IgD-negative memory B cell (primary cell): Measurements from ENCODE around the gene KRTAP20-4. TPM values are rescaled to one million over a fixed set of nuclear protein-coding genes. Genes with fewer than 3 reads are reported as not detected.

Experiments
- H3K27ac Mint-ChIP-seq, 3 donors: one replicate each; pipeline ENCODE4 v1.8.0; 2020 to 2022; ENCODE audit warnings: mild to moderate bottlenecking in 3 of 3, mixed read lengths in 3 of 3, moderate library complexity in 1 of 3
- H3K27me3 Mint-ChIP-seq: one replicate; pipeline ENCODE4 v1.8.0; 2021; ENCODE audit warnings: mixed read lengths
- H3K36me3 Mint-ChIP-seq: one replicate; pipeline ENCODE4 v1.8.0; 2020; ENCODE audit warnings: mild to moderate bottlenecking, mixed read lengths
- H3K4me1 Mint-ChIP-seq, 3 donors: one replicate each; pipeline ENCODE4 v1.8.0; 2020 to 2022; ENCODE audit warnings: mixed read lengths in 3 of 3, mild to moderate bottlenecking in 1 of 3
- H3K4me3 Mint-ChIP-seq, 4 donors: one replicate each; pipeline ENCODE4 v1.8.0; 2020 to 2022; ENCODE audit warnings: mild to moderate bottlenecking in 4 of 4, mixed read lengths in 4 of 4, moderate library complexity in 3 of 4
- H3K9me3 Mint-ChIP-seq, 3 donors: one replicate each; pipeline ENCODE4 v1.8.0; 2020 to 2021; ENCODE audit warnings: mixed read lengths in 3 of 3, mild to moderate bottlenecking in 1 of 3
- polyA plus RNA-seq: library from polyadenylated mRNA; unstranded; fragments of 300-500 nt; fragmentation: Illumina TruSeq; gene quantifications from one replicate; pipeline ENCODE4 v1.2.3, GENCODE V29; 2021

KRTAP20-4 gene
- polyA plus RNA-seq: not detected

DNA sequence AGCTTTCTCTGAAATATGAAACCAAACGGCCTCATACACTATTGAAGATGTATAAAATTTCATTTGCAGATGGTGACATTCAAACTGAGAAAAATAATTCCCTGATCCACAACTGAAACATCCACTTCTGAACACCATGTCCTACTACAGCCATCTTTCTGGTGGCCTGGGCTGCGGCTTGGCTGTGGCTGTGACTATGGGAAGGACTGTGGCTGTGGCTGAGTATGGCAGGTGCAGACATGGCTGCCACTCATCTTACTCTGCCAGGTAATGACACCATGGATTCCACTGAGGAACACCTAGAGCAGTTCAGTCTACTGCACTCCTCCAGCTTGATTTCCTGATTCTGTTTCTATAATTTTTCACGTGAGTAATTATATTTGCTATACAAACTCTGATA lies at the start of gene KRTAP20-4:
KRTAP20-4 (plus strand) TSS at position 106 of the 400 bp plus-strand sequence.
- Mint-ChIP-seq H3K27me3 (no peaks in the 10 kb centered on the region), H3K4me1 (peaks cover 0 to 2% (median 0%) of the 10 kb centered on the region in 3 donors), H3K9me3 (peaks cover 0 to 6% (median 2%) of the 10 kb centered on the region in 3 donors), H3K4me3 (no peak within 1 kb of the TSS), H3K36me3 (no peaks in the 10 kb centered on the region), H3K27ac (peak within 1 kb of the TSS in 1 of 3 donors; percentile 17)

DNA sequence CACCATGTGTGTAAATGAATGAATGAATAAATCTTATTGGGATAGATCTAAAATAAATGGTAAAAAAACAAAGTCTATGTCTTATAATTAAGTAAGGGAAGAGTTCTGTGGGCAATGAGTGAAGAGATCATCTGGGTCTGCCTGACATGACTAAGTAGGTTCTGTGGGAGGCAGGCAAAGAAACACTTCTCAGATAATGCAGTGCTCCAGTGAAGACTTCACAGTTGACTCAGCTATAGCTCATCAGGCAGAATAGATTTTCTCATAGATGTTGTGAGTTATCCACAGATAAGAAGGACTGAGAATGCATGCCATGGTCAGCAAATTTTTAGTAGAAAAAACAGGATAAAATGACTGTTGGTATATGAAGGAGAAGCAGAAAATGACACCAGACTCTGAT lies 42.7 kb upstream of the KRTAP20-4 start:
- peaks cover 1 to 7% (median 2%) of the 10 kb centered on the region in 3 donors for H3K9me3 Mint-ChIP-seq
- H3K36me3 Mint-ChIP-seq: no peaks in the 10 kb centered on the region
- H3K27ac Mint-ChIP-seq: no peak overlapping the region
- H3K27me3 Mint-ChIP-seq: no peaks in the 10 kb centered on the region
- no peak overlapping the region for H3K4me3 Mint-ChIP-seq
- H3K4me1 Mint-ChIP-seq: no peaks in the 10 kb centered on the region

DNA sequence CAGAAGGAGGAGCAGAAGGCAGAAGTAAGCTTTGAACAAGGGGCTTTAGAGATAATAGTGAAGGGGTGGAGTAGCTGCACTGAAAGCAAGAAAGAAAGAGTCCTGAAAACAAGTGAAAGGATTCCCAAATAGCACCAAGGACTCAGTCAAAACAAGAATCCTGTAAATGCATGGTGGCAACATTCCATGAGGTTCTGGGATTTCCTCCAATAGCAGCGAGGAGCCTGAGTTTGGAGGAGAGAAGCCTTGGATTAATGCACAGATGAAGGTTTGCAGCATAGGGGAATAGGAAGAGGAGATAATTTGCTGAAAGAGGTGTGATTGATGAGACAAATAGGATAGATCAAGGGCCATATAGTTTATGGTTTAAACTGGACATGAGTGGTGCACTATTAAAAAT lies 41.1 kb upstream of the KRTAP20-4 start:
- Mint-ChIP-seq H3K36me3 (no peaks in the 10 kb centered on the region), H3K27me3 (no peaks in the 10 kb centered on the region), H3K9me3 (peaks cover 2 to 12% (median 2%) of the 10 kb centered on the region in 3 donors), H3K4me3 (no peak overlapping the region), H3K27ac (no peak overlapping the region), H3K4me1 (no peaks in the 10 kb centered on the region)

DNA sequence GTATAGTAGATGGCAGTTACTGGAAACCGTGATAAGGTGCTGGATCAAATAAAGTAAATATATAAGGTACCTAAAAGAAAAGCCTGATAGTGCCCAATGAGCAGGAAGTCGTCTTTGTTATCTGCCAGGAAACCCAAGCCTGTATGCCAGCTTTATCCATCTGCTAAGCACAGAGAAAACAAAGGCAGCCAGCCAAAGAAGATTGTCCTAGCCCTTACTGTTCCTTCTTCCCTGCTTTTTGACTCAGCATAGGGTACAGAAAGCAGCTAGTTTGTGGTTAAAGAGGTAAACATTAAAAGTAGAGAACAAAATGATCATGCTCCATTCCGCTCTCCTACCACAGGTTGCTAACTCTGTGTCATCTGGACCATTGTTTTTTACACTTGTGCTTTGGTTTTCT lies 40.3 kb upstream of the KRTAP20-4 start:
- Mint-ChIP-seq H3K36me3 (no peaks in the 10 kb centered on the region), H3K4me3 (no peak overlapping the region), H3K4me1 (no peaks in the 10 kb centered on the region), H3K9me3 (peaks cover 2 to 20% (median 8%) of the 10 kb centered on the region in 3 donors), H3K27me3 (no peaks in the 10 kb centered on the region), H3K27ac (no peak overlapping the region)

- H3K36me3 Mint-ChIP-seq: no peaks in the 10 kb centered on the region
- peaks cover 2 to 18% (median 10%) of the 10 kb centered on the region in 3 donors for H3K9me3 Mint-ChIP-seq
- H3K4me3 Mint-ChIP-seq: no peak overlapping the region
- no peaks in the 10 kb centered on the region for H3K27me3 Mint-ChIP-seq
- no peaks in the 10 kb centered on the region for H3K4me1 Mint-ChIP-seq
- H3K27ac Mint-ChIP-seq: no peak overlapping the region
Observed at GRCh38 chr21:30582870-30583269, 37.6 kb upstream of the KRTAP20-4 start.

GRCh38 chr21:30590297-30590696 lies 30.1 kb upstream of the KRTAP20-4 start, which contains the start of gene KRTAP22-2:
TSS of gene KRTAP22-2 (minus strand) at chr21:30590397.
- no peaks in the 10 kb centered on the region for H3K36me3 Mint-ChIP-seq
- no peak within 1 kb of the TSS for H3K4me3 Mint-ChIP-seq
- H3K4me1 Mint-ChIP-seq: no peaks in the 10 kb centered on the region
- H3K27ac Mint-ChIP-seq: no peak within 1 kb of the TSS
- H3K27me3 Mint-ChIP-seq: no peaks in the 10 kb centered on the region
- H3K9me3 Mint-ChIP-seq: peaks cover 3 to 7% (median 5%) of the 10 kb centered on the region in 3 donors

DNA sequence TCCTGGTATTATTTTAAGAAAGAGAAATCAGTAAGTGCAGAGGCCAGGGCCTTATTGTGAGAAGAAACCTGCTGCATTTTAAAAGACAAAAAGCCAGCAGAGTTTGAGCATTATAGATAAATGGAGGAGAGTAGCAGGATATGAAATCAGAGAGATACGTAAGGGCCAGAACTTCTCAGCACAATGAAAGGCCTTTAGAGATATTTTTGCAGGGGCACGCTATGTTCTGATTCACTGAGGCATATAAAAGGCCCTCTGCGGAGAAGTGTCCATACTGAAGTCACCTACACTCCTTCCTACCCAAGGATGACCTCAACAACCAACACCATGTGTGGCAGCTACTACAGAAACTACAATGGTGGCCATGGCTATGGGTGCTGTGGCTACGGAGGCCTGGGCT lies 28.3 kb upstream of the KRTAP20-4 start, which contains the start of gene KRTAP6-3:
KRTAP6-3 (plus strand) TSS at position 301 of the 400 bp plus-strand sequence; CDS start at position 307, 6 bp downstream.
- H3K4me3 Mint-ChIP-seq: no peak within 1 kb of the TSS
- peaks cover 0 to 1% (median 0%) of the 10 kb centered on the region in 3 donors for H3K4me1 Mint-ChIP-seq
- H3K27me3 Mint-ChIP-seq: no peaks in the 10 kb centered on the region
- H3K36me3 Mint-ChIP-seq: no peaks in the 10 kb centered on the region
- peak within 1 kb of the TSS in 1 of 3 donors; percentile 57 for H3K27ac Mint-ChIP-seq
- peaks cover 3 to 9% (median 7%) of the 10 kb centered on the region in 3 donors for H3K9me3 Mint-ChIP-seq

DNA sequence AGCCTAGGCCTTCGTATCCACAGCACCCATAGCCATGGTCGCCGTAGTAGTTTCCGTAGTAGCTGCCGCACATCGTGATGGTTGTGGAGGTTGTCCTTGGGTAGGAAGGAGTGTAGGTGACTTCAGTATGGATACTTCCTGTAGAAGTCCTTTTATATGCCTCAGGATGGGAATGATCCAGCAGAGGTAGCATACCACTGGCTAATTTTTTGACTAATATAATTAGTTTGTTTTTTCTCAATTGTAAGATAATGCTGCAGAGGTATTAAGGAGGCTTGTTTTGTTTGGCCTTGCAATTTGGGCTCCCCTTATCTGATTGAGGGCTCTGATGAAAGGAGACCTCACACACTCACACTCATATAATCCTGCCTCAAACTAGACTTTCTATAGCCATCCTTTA lies 21.6 kb upstream of the KRTAP20-4 start, which contains the start of gene KRTAP6-2:
KRTAP6-2 (minus strand) TSS at position 101 of the 400 bp plus-strand sequence; CDS start at position 73, 28 bp downstream.
- no peaks in the 10 kb centered on the region for H3K27me3 Mint-ChIP-seq
- H3K36me3 Mint-ChIP-seq: no peaks in the 10 kb centered on the region
- H3K9me3 Mint-ChIP-seq: peaks cover 5 to 22% (median 6%) of the 10 kb centered on the region in 3 donors
- no peak within 1 kb of the TSS for H3K4me3 Mint-ChIP-seq
- H3K27ac Mint-ChIP-seq: no peak within 1 kb of the TSS
- H3K4me1 Mint-ChIP-seq: peaks cover 0 to 2% (median 0%) of the 10 kb centered on the region in 3 donors

DNA sequence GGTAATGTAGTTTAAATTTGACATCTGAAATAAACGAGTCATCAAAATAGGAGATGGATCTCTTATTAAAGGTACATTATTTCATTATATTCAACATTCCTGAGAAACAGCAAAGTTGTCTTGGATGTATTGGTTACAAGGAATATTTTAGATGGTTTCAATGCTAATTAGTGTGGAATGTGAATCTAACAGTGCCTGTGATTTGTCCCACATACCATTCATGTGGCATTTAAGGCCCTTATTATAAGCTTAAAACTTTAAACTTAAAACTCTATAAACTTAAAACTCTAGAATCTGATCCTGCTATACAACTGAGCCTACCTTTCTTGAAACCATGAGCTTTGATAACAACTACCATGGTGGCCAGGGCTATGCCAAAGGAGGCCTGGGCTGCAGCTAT lies 19.6 kb upstream of the KRTAP20-4 start, which contains the start of gene KRTAP22-1:
KRTAP22-1 (plus strand) TSS at position 301 of the 400 bp plus-strand sequence.
- Mint-ChIP-seq H3K36me3 (no peaks in the 10 kb centered on the region), H3K27me3 (no peaks in the 10 kb centered on the region), H3K4me1 (peaks cover 0 to 2% (median 0%) of the 10 kb centered on the region in 3 donors), H3K27ac (no peak within 1 kb of the TSS), H3K4me3 (no peak within 1 kb of the TSS), H3K9me3 (peaks cover 2 to 17% (median 5%) of the 10 kb centered on the region in 3 donors)

GRCh38 chr21:30605968-30606367 lies 14.5 kb upstream of the KRTAP20-4 start:
- H3K4me3 Mint-ChIP-seq: no peak overlapping the region
- H3K9me3 Mint-ChIP-seq: peaks cover 4 to 18% (median 16%) of the 10 kb centered on the region in 3 donors

DNA sequence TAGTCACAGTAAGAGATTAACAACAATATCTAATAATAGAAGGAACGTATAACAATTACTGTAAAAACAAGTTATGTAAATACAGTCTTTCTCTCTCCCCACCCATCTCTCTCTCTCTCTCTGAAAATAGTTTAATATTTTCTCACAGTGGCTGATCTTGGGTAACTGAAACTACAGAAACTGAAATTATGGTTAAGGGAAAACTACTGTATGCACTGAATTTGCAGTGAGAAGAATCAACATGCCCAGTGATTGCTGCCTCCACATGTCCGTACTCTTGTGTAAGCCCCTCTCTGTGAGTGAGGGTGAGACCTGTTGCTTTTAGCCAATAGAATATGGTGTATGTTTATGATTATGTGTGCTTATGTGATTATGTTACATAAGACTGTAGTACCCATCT lies 8.3 kb upstream of the KRTAP20-4 start:
- Mint-ChIP-seq H3K4me3 (no peak overlapping the region), H3K36me3 (no peaks in the 10 kb centered on the region), H3K27me3 (no peaks in the 10 kb centered on the region), H3K27ac (no peak overlapping the region), H3K9me3 (peaks cover 1 to 15% (median 9%) of the 10 kb centered on the region in 3 donors), H3K4me1 (no peaks in the 10 kb centered on the region)

More at GRCh38 chr21:30605968-30606367, 14.5 kb upstream of the KRTAP20-4 start:
- no peaks in the 10 kb centered on the region for H3K27me3 Mint-ChIP-seq
- H3K4me1 Mint-ChIP-seq: no peaks in the 10 kb centered on the region
- no peak overlapping the region for H3K27ac Mint-ChIP-seq
- no peaks in the 10 kb centered on the region for H3K36me3 Mint-ChIP-seq

DNA sequence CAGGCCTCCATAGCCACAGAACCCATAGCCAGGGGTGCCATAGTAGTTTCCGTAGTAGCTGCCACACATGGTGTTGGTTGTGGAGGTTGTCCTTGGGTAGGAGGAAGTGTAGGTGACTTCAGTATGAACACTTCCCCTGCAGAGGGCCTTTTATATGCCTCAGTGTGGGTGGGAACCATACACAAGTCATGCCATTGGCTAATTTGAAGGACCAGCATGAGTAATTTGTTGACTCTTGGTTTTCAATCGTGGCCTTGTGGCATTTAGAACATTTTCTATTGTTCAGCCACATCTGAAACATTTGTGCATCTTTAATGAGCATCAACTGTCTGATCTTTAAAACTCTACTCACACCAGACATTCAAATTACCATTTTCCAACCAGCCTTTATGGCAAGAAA lies 6.6 kb upstream of the KRTAP20-4 start, which contains the start of gene KRTAP6-1:
KRTAP6-1 (minus strand) TSS at position 95 of the 400 bp plus-strand sequence; CDS start at position 69, 26 bp downstream.
- Mint-ChIP-seq H3K27ac (no peak within 1 kb of the TSS), H3K4me1 (no peaks in the 10 kb centered on the region), H3K9me3 (peaks cover 1 to 12% (median 11%) of the 10 kb centered on the region in 3 donors), H3K27me3 (no peaks in the 10 kb centered on the region), H3K36me3 (no peaks in the 10 kb centered on the region), H3K4me3 (no peak within 1 kb of the TSS)

- no peaks in the 10 kb centered on the region for H3K4me1 Mint-ChIP-seq
- no peaks in the 10 kb centered on the region for H3K36me3 Mint-ChIP-seq
- no peaks in the 10 kb centered on the region for H3K27me3 Mint-ChIP-seq
- no peak overlapping the region for H3K27ac Mint-ChIP-seq
- no peak overlapping the region for H3K4me3 Mint-ChIP-seq
- H3K9me3 Mint-ChIP-seq: peaks cover 1 to 10% (median 8%) of the 10 kb centered on the region in 3 donors
Observed at GRCh38 chr21:30615199-30615598, 5.2 kb upstream of the KRTAP20-4 start.

- Mint-ChIP-seq H3K9me3 (peaks cover 0 to 3% (median 3%) of the 10 kb centered on the region in 3 donors), H3K4me3 (no peak within 1 kb of the TSS), H3K27me3 (no peaks in the 10 kb centered on the region), H3K36me3 (no peaks in the 10 kb centered on the region), H3K4me1 (no peaks in the 10 kb centered on the region), H3K27ac (no peak within 1 kb of the TSS)
Observed at GRCh38 chr21:30616125-30616524, 4.3 kb upstream of the KRTAP20-4 start, which contains the start of gene KRTAP20-1. TSS of gene KRTAP20-1 (plus strand) at chr21:30616425. CDS start at chr21:30616455, 30 bp downstream.

DNA sequence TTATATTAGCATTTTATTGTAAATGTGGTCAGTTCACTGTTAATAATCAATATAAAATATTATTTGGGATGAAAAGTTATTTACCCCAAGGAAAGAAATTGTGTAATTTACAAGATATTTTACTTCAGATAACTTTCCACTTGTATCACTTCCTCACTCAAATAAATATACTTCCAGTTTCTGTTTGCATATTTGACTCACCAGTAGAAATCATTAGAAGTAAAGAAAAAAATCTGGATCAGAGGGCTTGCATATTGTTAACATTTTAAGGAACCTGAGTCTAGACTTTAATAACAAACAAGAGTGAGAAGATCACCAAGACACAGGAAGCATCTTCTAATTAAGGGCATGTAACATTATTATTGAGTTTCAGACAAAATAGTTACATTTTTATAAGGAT lies 347 bp upstream of the KRTAP20-4 start:
- H3K27me3 Mint-ChIP-seq: no peaks in the 10 kb centered on the region
- H3K4me1 Mint-ChIP-seq: peaks cover 0 to 2% (median 0%) of the 10 kb centered on the region in 3 donors
- peaks cover 1 to 6% (median 2%) of the 10 kb centered on the region in 3 donors for H3K9me3 Mint-ChIP-seq
- no peaks in the 10 kb centered on the region for H3K36me3 Mint-ChIP-seq
- H3K4me3 Mint-ChIP-seq: no peak overlapping the region
- H3K27ac Mint-ChIP-seq: peak overlapping the region in 1 of 3 donors; percentile 17

GRCh38 chr21:30623362-30623761 lies 2.9 kb downstream of the KRTAP20-4 start:
- Mint-ChIP-seq H3K27me3 (no peaks in the 10 kb centered on the region), H3K27ac (no peak overlapping the region), H3K4me1 (peaks cover 0 to 2% (median 0%) of the 10 kb centered on the region in 3 donors), H3K36me3 (no peaks in the 10 kb centered on the region), H3K4me3 (no peak overlapping the region), H3K9me3 (peaks cover 0 to 9% (median 8%) of the 10 kb centered on the region in 3 donors)
